Activated naive CD4-positive, alpha-beta T cell treated with anti-CD3 and anti-CD28 coated beads, Interleukin-2, amount 50 U/mL, for 24 hours (primary cell): ENCODE results near the gene ZIK1.
A peak's percentile ranks its signal among the peaks of the same experiment; 100 is the strongest.

ENCODE experiments used
- H3K27ac Mint-ChIP-seq: one replicate; pipeline ENCODE4 v1.8.0; 2021; ENCODE audit warnings: mild to moderate bottlenecking, mixed read lengths
- H3K27me3 Mint-ChIP-seq: one replicate; pipeline ENCODE4 v1.8.0; 2021; ENCODE audit warnings: mixed read lengths
- H3K36me3 Mint-ChIP-seq: one replicate; pipeline ENCODE4 v1.8.0; 2021; ENCODE audit warnings: mixed read lengths
- H3K4me1 Mint-ChIP-seq: one replicate; pipeline ENCODE4 v1.8.0; 2021; ENCODE audit warnings: mixed read lengths
- H3K4me3 Mint-ChIP-seq: one replicate; pipeline ENCODE4 v1.8.0; 2021; ENCODE audit warnings: mild to moderate bottlenecking, mixed read lengths
- H3K9me3 Mint-ChIP-seq: one replicate; pipeline ENCODE4 v1.8.0; 2021; ENCODE audit warnings: mixed read lengths

ZIK1 gene

GRCh38 chr19:57578487-57579205 is 5.3 kb upstream of the ZIK1 start, which contains the start of gene ZNF416:
Gene ZNF416 (minus strand): TSS chr19:57578911. CDS start chr19:57578704, 207 bp downstream.
- Mint-ChIP-seq H3K9me3 (peaks cover 42% of the 10 kb centered on the region), H3K27ac (peak within 1 kb of the TSS; percentile 91), H3K36me3 (peaks cover 57% of the 10 kb centered on the region), H3K4me3 (peak within 1 kb of the TSS; percentile 85), H3K27me3 (no peaks in the 10 kb centered on the region), H3K4me1 (peaks cover 29% of the 10 kb centered on the region)

- Mint-ChIP-seq H3K9me3 (peaks cover 38% of the 10 kb centered on the region), H3K4me1 (peaks cover 24% of the 10 kb centered on the region), H3K36me3 (peaks cover 47% of the 10 kb centered on the region), H3K27ac (no peak overlapping the region), H3K4me3 (peak overlapping the region; percentile 11), H3K27me3 (no peaks in the 10 kb centered on the region)
Observed at GRCh38 chr19:57583104-57583520, 833 bp upstream of the ZIK1 start.

- Mint-ChIP-seq H3K9me3 (peaks cover 45% of the 10 kb centered on the region), H3K4me1 (peaks cover 18% of the 10 kb centered on the region), H3K4me3 (no peak overlapping the region), H3K36me3 (peaks cover 58% of the 10 kb centered on the region), H3K27ac (no peak overlapping the region), H3K27me3 (no peaks in the 10 kb centered on the region)
Observed at GRCh38 chr19:57587529-57587928, 3.6 kb downstream of the ZIK1 start.

- peaks cover 35% of the 10 kb centered on the region for H3K36me3 Mint-ChIP-seq
- no peaks in the 10 kb centered on the region for H3K27me3 Mint-ChIP-seq
- peaks cover 20% of the 10 kb centered on the region for H3K4me1 Mint-ChIP-seq
- peak overlapping the region; percentile 92 for H3K27ac Mint-ChIP-seq
- H3K4me3 Mint-ChIP-seq, result peak overlapping the region; percentile 88
- H3K9me3 Mint-ChIP-seq, result peaks cover 25% of the 10 kb centered on the region
Observed at GRCh38 chr19:57599377-57599760, 15.4 kb downstream of the ZIK1 start.

- Mint-ChIP-seq H3K4me1 (peaks cover 20% of the 10 kb centered on the region), H3K27ac (peak within 1 kb of the TSS; percentile 92), H3K36me3 (peaks cover 40% of the 10 kb centered on the region), H3K9me3 (peaks cover 30% of the 10 kb centered on the region), H3K27me3 (no peaks in the 10 kb centered on the region), H3K4me3 (peak within 1 kb of the TSS; percentile 88)
Observed at GRCh38 chr19:57599761-57600383, 15.9 kb downstream of the ZIK1 start, which contains the start of gene ZNF530. Gene ZNF530 (plus strand): TSS chr19:57599885. CDS start chr19:57604346, 4,461 bp downstream.

GRCh38 chr19:57606931-57607330 is 23.0 kb downstream of the ZIK1 start:
- no peak overlapping the region for H3K4me3 Mint-ChIP-seq
- peaks cover 21% of the 10 kb centered on the region for H3K9me3 Mint-ChIP-seq
- no peak overlapping the region for H3K27ac Mint-ChIP-seq
- no peaks in the 10 kb centered on the region for H3K27me3 Mint-ChIP-seq
- no peaks in the 10 kb centered on the region for H3K4me1 Mint-ChIP-seq
- H3K36me3 Mint-ChIP-seq, result peaks cover 47% of the 10 kb centered on the region

GRCh38 chr19:57611113-57611512 is 27.2 kb downstream of the ZIK1 start:
- Mint-ChIP-seq H3K27ac (no peak overlapping the region), H3K9me3 (peaks cover 21% of the 10 kb centered on the region), H3K27me3 (no peaks in the 10 kb centered on the region), H3K4me1 (peaks cover 17% of the 10 kb centered on the region), H3K4me3 (no peak overlapping the region), H3K36me3 (peaks cover 34% of the 10 kb centered on the region)

- Mint-ChIP-seq H3K4me1 (peaks cover 32% of the 10 kb centered on the region), H3K9me3 (peaks cover 39% of the 10 kb centered on the region), H3K27ac (peak within 1 kb of the TSS; percentile 79), H3K27me3 (no peaks in the 10 kb centered on the region), H3K36me3 (peaks cover 50% of the 10 kb centered on the region), H3K4me3 (peak within 1 kb of the TSS; percentile 94)
Observed at GRCh38 chr19:57613941-57614743, 30.2 kb downstream of the ZIK1 start, which contains the start of gene ZNF134. Gene ZNF134 (plus strand): TSS chr19:57614242. CDS start chr19:57619469, 5,227 bp downstream.

- H3K27me3 Mint-ChIP-seq, result no peaks in the 10 kb centered on the region
Observed at GRCh38 chr19:57615346-57615745, 31.4 kb downstream of the ZIK1 start.

GRCh38 chr19:57620673-57621348 is 36.9 kb downstream of the ZIK1 start:
- Mint-ChIP-seq H3K36me3 (peaks cover 79% of the 10 kb centered on the region), H3K4me3 (no peak overlapping the region), H3K27ac (no peak overlapping the region), H3K4me1 (peaks cover 18% of the 10 kb centered on the region), H3K27me3 (no peaks in the 10 kb centered on the region), H3K9me3 (peaks cover 28% of the 10 kb centered on the region)

More at GRCh38 chr19:57615346-57615745, 31.4 kb downstream of the ZIK1 start:
- Mint-ChIP-seq H3K4me1 (peaks cover 32% of the 10 kb centered on the region), H3K27ac (peak overlapping the region; percentile 19), H3K9me3 (peaks cover 44% of the 10 kb centered on the region), H3K4me3 (peak overlapping the region; percentile 94), H3K36me3 (peaks cover 62% of the 10 kb centered on the region)

GRCh38 chr19:57623091-57623490 is 39.1 kb downstream of the ZIK1 start:
- H3K4me3 Mint-ChIP-seq, result no peak overlapping the region
- H3K27me3 Mint-ChIP-seq, result no peaks in the 10 kb centered on the region
- peaks cover 58% of the 10 kb centered on the region for H3K36me3 Mint-ChIP-seq
- no peak overlapping the region for H3K27ac Mint-ChIP-seq
- H3K9me3 Mint-ChIP-seq, result peaks cover 18% of the 10 kb centered on the region
- H3K4me1 Mint-ChIP-seq, result peaks cover 1% of the 10 kb centered on the region

- H3K4me3 Mint-ChIP-seq, result peak within 1 kb of the TSS; percentile 95
- H3K27me3 Mint-ChIP-seq, result no peaks in the 10 kb centered on the region
- peaks cover 27% of the 10 kb centered on the region for H3K36me3 Mint-ChIP-seq
- H3K4me1 Mint-ChIP-seq, result peaks cover 30% of the 10 kb centered on the region
- peak within 1 kb of the TSS; percentile 85 for H3K27ac Mint-ChIP-seq
- peaks cover 24% of the 10 kb centered on the region for H3K9me3 Mint-ChIP-seq
Observed at GRCh38 chr19:57632987-57633831, 49.3 kb downstream of the ZIK1 start, which contains the start of gene ZNF211. Gene ZNF211 (plus strand): TSS chr19:57633168. CDS start chr19:57633347, 179 bp downstream.

- Mint-ChIP-seq H3K27ac (peak overlapping the region; percentile 85), H3K4me1 (peaks cover 30% of the 10 kb centered on the region), H3K9me3 (peaks cover 22% of the 10 kb centered on the region), H3K4me3 (peak overlapping the region; percentile 95), H3K27me3 (no peaks in the 10 kb centered on the region), H3K36me3 (peaks cover 32% of the 10 kb centered on the region)
Observed at GRCh38 chr19:57633832-57634131, 49.8 kb downstream of the ZIK1 start.

GRCh38 chr19:57637379-57637778 is 53.4 kb downstream of the ZIK1 start:
- H3K36me3 Mint-ChIP-seq, result peaks cover 62% of the 10 kb centered on the region
- no peak overlapping the region for H3K27ac Mint-ChIP-seq
- H3K4me1 Mint-ChIP-seq, result peaks cover 27% of the 10 kb centered on the region
- H3K27me3 Mint-ChIP-seq, result no peaks in the 10 kb centered on the region
- no peak overlapping the region for H3K4me3 Mint-ChIP-seq
- peaks cover 33% of the 10 kb centered on the region for H3K9me3 Mint-ChIP-seq
